ENCODE data around the gene GRSF1. TPM values are rescaled to one million over a fixed set of nuclear protein-coding genes. Genes with fewer than 3 reads are reported as not detected.

Gene GRSF1
- polyA plus RNA-seq, 3 donors: 29.1 to 95.9 (median 93.6) TPM

- Mint-ChIP-seq H3K27ac (no peak overlapping the region), H3K36me3 (no peaks in the 10 kb centered on the region), H3K27me3 (ENCODE audit: low read depth in 3 of 3) (peaks cover 2% of the 10 kb centered on the region in 3 donors), H3K9me3 (peaks cover 0 to 5% (median 0%) of the 10 kb centered on the region in 7 donors), H3K4me3 (no peak overlapping the region), H3K4me1 (no peaks in the 10 kb centered on the region)
- Histone ChIP-seq H3K4me3 (replicated peaks in 1 of 3; ENCODE audit: low read depth in 2 of 3, low read length in 3 of 3) (no peak overlapping the region), H3K4me2 (replicated peaks; ENCODE audit: extremely low read depth, low read length, poor library complexity, severe bottlenecking) (no peak overlapping the region), H3K79me2 (ENCODE audit: insufficient read depth, low read length) (no peaks in the 10 kb centered on the region), H2AFZ (ENCODE audit: insufficient read depth, low read depth, low read length, poor library complexity, severe bottlenecking) (no peak overlapping the region), H3K9ac (ENCODE audit: insufficient read depth, low read length, poor library complexity, severe bottlenecking) (no peak overlapping the region), H3K4me1 (ENCODE audit: control insufficient read depth in 1 of 2, insufficient read depth in 2 of 2, low read length in 2 of 2) (no peaks in the 10 kb centered on the region), H3K27me3 (ENCODE audit: control insufficient read depth in 2 of 2, insufficient read depth in 2 of 2, low read length in 2 of 2) (no peaks in the 10 kb centered on the region), H3K9me3 (replicated peaks in 1 of 2; ENCODE audit: control insufficient read depth in 1 of 2, insufficient read depth in 1 of 2, low read length in 2 of 2) (no peaks in the 10 kb centered on the region), H3K27ac (ENCODE audit: low read depth in 1 of 2, low read length in 2 of 2) (no peak overlapping the region), H3K36me3 (replicated peaks in 1 of 2; ENCODE audit: control insufficient read depth in 1 of 2, insufficient read depth in 2 of 2, low read length in 2 of 2) (no peaks in the 10 kb centered on the region), H4K20me1 (ENCODE audit: insufficient read depth, low read length) (no peaks in the 10 kb centered on the region)
- no peak for DNase-seq
- no CpG with 5 or more reads among the region's 3 CpGs for WGBS (ENCODE audit: insufficient coverage)
- intact Hi-C loops (cut with micrococcal nuclease): no loop called here
- TF ChIP-seq, protein P1, sequence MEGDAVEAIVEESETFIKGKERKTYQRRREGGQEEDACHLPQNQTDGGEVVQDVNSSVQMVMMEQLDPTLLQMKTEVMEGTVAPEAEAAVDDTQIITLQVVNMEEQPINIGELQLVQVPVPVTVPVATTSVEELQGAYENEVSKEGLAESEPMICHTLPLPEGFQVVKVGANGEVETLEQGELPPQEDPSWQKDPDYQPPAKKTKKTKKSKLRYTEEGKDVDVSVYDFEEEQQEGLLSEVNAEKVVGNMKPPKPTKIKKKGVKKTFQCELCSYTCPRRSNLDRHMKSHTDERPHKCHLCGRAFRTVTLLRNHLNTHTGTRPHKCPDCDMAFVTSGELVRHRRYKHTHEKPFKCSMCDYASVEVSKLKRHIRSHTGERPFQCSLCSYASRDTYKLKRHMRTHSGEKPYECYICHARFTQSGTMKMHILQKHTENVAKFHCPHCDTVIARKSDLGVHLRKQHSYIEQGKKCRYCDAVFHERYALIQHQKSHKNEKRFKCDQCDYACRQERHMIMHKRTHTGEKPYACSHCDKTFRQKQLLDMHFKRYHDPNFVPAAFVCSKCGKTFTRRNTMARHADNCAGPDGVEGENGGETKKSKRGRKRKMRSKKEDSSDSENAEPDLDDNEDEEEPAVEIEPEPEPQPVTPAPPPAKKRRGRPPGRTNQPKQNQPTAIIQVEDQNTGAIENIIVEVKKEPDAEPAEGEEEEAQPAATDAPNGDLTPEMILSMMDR (IDR thresholded peaks at IDR 0.05): no peak
Observed at GRCh38 chr4:70880739-70881138, 41.0 kb upstream of the GRSF1 start.

DNA sequence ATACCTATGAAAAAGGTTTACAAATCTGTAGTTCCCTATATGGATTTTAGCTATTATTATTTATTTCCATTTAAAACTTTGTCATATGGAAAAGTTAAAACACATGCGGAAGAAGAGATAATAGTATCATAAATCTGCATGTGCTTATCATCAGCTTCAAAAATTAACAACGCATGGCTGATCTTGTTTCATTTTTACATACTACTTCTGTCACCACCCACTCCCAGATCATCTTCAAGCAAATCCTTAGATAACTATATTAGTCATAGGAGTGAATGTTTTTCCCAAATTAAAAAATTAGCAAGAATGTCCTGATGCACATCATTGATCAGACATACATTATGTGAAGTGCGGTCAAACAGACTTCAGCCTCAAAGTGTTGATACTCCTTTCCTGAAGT, 37.9 kb upstream of the GRSF1 start:
- Histone ChIP-seq H3K27ac (ENCODE audit: low read depth in 1 of 2, low read length in 2 of 2) (no peak overlapping the region), H3K4me2 (replicated peaks; ENCODE audit: extremely low read depth, low read length, poor library complexity, severe bottlenecking) (no peak overlapping the region), H2AFZ (ENCODE audit: insufficient read depth, low read depth, low read length, poor library complexity, severe bottlenecking) (no peak overlapping the region), H3K79me2 (ENCODE audit: insufficient read depth, low read length) (no peaks in the 10 kb centered on the region), H3K9me3 (replicated peaks in 1 of 2; ENCODE audit: control insufficient read depth in 1 of 2, insufficient read depth in 1 of 2, low read length in 2 of 2) (no peaks in the 10 kb centered on the region), H4K20me1 (ENCODE audit: insufficient read depth, low read length) (no peaks in the 10 kb centered on the region), H3K4me1 (ENCODE audit: control insufficient read depth in 1 of 2, insufficient read depth in 2 of 2, low read length in 2 of 2) (peaks cover 0 to 7% of the 10 kb centered on the region in 2 donors), H3K27me3 (ENCODE audit: control insufficient read depth in 2 of 2, insufficient read depth in 2 of 2, low read length in 2 of 2) (no peaks in the 10 kb centered on the region), H3K9ac (ENCODE audit: insufficient read depth, low read length, poor library complexity, severe bottlenecking) (no peak overlapping the region), H3K4me3 (replicated peaks in 1 of 3; ENCODE audit: low read depth in 2 of 3, low read length in 3 of 3) (no peak overlapping the region), H3K36me3 (replicated peaks in 1 of 2; ENCODE audit: control insufficient read depth in 1 of 2, insufficient read depth in 2 of 2, low read length in 2 of 2) (no peaks in the 10 kb centered on the region)
- no peak overlapping the region for H3K4me3 Mint-ChIP-seq
- H3K27ac Mint-ChIP-seq: no peak overlapping the region
- H3K9me3 Mint-ChIP-seq: peaks cover 0 to 2% (median 0%) of the 10 kb centered on the region in 7 donors
- intact Hi-C loops (cut with micrococcal nuclease): no loop called here
- whole genome bisulfite sequencing (ENCODE audit: insufficient coverage): no CpG with 5 or more reads among the region's 3 CpGs
- no peak for DNase-seq
- H3K27me3 Mint-ChIP-seq (ENCODE audit: low read depth in 3 of 3): peaks cover 2% of the 10 kb centered on the region in 3 donors
- TF ChIP-seq, protein P1 (IDR thresholded peaks at IDR 0.05): no peak
- peaks cover 13% of the 10 kb centered on the region for H3K4me1 Mint-ChIP-seq
- H3K36me3 Mint-ChIP-seq: no peaks in the 10 kb centered on the region

All from CD14-positive monocyte (primary cell).